Measurements from ENCODE around the gene TRMO. TPM values are rescaled to one million over a fixed set of nuclear protein-coding genes. Genes with fewer than 3 reads are reported as not detected.

TRMO gene
- total and polyA plus RNA-seq, 2 of the 8 experiments (the other 6 are each of a cell fraction or from before 2014, with no cell fraction given), result 4.6 to 5.6 TPM

GRCh38 chr9:97940233-97940632 is 17.9 kb upstream of the TRMO start (continued):
- TF ChIP-seq, protein P1, sequence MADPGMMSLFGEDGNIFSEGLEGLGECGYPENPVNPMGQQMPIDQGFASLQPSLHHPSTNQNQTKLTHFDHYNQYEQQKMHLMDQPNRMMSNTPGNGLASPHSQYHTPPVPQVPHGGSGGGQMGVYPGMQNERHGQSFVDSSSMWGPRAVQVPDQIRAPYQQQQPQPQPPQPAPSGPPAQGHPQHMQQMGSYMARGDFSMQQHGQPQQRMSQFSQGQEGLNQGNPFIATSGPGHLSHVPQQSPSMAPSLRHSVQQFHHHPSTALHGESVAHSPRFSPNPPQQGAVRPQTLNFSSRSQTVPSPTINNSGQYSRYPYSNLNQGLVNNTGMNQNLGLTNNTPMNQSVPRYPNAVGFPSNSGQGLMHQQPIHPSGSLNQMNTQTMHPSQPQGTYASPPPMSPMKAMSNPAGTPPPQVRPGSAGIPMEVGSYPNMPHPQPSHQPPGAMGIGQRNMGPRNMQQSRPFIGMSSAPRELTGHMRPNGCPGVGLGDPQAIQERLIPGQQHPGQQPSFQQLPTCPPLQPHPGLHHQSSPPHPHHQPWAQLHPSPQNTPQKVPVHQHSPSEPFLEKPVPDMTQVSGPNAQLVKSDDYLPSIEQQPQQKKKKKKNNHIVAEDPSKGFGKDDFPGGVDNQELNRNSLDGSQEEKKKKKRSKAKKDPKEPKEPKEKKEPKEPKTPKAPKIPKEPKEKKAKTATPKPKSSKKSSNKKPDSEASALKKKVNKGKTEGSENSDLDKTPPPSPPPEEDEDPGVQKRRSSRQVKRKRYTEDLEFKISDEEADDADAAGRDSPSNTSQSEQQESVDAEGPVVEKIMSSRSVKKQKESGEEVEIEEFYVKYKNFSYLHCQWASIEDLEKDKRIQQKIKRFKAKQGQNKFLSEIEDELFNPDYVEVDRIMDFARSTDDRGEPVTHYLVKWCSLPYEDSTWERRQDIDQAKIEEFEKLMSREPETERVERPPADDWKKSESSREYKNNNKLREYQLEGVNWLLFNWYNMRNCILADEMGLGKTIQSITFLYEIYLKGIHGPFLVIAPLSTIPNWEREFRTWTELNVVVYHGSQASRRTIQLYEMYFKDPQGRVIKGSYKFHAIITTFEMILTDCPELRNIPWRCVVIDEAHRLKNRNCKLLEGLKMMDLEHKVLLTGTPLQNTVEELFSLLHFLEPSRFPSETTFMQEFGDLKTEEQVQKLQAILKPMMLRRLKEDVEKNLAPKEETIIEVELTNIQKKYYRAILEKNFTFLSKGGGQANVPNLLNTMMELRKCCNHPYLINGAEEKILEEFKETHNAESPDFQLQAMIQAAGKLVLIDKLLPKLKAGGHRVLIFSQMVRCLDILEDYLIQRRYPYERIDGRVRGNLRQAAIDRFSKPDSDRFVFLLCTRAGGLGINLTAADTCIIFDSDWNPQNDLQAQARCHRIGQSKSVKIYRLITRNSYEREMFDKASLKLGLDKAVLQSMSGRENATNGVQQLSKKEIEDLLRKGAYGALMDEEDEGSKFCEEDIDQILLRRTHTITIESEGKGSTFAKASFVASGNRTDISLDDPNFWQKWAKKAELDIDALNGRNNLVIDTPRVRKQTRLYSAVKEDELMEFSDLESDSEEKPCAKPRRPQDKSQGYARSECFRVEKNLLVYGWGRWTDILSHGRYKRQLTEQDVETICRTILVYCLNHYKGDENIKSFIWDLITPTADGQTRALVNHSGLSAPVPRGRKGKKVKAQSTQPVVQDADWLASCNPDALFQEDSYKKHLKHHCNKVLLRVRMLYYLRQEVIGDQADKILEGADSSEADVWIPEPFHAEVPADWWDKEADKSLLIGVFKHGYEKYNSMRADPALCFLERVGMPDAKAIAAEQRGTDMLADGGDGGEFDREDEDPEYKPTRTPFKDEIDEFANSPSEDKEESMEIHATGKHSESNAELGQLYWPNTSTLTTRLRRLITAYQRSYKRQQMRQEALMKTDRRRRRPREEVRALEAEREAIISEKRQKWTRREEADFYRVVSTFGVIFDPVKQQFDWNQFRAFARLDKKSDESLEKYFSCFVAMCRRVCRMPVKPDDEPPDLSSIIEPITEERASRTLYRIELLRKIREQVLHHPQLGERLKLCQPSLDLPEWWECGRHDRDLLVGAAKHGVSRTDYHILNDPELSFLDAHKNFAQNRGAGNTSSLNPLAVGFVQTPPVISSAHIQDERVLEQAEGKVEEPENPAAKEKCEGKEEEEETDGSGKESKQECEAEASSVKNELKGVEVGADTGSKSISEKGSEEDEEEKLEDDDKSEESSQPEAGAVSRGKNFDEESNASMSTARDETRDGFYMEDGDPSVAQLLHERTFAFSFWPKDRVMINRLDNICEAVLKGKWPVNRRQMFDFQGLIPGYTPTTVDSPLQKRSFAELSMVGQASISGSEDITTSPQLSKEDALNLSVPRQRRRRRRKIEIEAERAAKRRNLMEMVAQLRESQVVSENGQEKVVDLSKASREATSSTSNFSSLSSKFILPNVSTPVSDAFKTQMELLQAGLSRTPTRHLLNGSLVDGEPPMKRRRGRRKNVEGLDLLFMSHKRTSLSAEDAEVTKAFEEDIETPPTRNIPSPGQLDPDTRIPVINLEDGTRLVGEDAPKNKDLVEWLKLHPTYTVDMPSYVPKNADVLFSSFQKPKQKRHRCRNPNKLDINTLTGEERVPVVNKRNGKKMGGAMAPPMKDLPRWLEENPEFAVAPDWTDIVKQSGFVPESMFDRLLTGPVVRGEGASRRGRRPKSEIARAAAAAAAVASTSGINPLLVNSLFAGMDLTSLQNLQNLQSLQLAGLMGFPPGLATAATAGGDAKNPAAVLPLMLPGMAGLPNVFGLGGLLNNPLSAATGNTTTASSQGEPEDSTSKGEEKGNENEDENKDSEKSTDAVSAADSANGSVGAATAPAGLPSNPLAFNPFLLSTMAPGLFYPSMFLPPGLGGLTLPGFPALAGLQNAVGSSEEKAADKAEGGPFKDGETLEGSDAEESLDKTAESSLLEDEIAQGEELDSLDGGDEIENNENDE (IDR thresholded peaks at IDR 0.05; ENCODE audit: insufficient replicate concordance, low read length), result no peak
- no peak for TF ChIP-seq TEAD4 (IDR thresholded peaks at IDR 0.05; ENCODE audit: low read depth, low read length)
- no peak for TF ChIP-seq CTBP2 (IDR thresholded peaks at IDR 0.05; ENCODE audit: borderline replicate concordance, insufficient read depth, insufficient read length, low read length)
- TF ChIP-seq FOSL1 (IDR thresholded peaks at IDR 0.05; ENCODE audit: insufficient read depth, low read depth, low read length), result no peak
- no peak for TF ChIP-seq SIRT6 (IDR thresholded peaks at IDR 0.05; ENCODE audit: low read length)
- TF ChIP-seq PHF8 (conservative IDR thresholded peaks at IDR 0.05; ENCODE audit: low read depth, low read length), result no peak
- no peak for TF ChIP-seq YY1 (IDR thresholded peaks at IDR 0.05; ENCODE audit: low read depth, low read length)
- no peak for TF ChIP-seq CHD1 (IDR thresholded peaks at IDR 0.05; ENCODE audit: low read depth, low read length)
- no peak for TF ChIP-seq NRF1 (IDR thresholded peaks at IDR 0.05; ENCODE audit: low read depth, low read length)
- TF ChIP-seq KDM1A (IDR thresholded peaks at IDR 0.05; ENCODE audit: borderline replicate concordance, low read length), result no peak
- no peak for TF ChIP-seq CBX5 (IDR thresholded peaks at IDR 0.05; ENCODE audit: low read depth, low read length)

All from H1 (cell line).